A673 (cell line): ENCODE results near the gene HERC2.

Source experiments
- CTCF ChIP-seq: fragments of 300-800, 200-600 bp; sonication (generic); conservative IDR thresholded peaks from 2 replicates; pipeline ENCODE4 v1.5.1; 2017; ENCODE audit warnings: low read depth, mild to moderate bottlenecking, antibody characterized with exemption, low read length, moderate library complexity, mixed read lengths
- EZH2 ChIP-seq: fragments of 200-600 bp; sonication (generic); IDR thresholded peaks from 2 replicates; pipeline ENCODE4 v1.6.1; 2017; ENCODE audit warnings: borderline replicate concordance, low read depth, mild to moderate bottlenecking, mixed read lengths, antibody characterized with exemption, low read length; ENCODE audit not compliant: poor library complexity, severe bottlenecking

DNA sequence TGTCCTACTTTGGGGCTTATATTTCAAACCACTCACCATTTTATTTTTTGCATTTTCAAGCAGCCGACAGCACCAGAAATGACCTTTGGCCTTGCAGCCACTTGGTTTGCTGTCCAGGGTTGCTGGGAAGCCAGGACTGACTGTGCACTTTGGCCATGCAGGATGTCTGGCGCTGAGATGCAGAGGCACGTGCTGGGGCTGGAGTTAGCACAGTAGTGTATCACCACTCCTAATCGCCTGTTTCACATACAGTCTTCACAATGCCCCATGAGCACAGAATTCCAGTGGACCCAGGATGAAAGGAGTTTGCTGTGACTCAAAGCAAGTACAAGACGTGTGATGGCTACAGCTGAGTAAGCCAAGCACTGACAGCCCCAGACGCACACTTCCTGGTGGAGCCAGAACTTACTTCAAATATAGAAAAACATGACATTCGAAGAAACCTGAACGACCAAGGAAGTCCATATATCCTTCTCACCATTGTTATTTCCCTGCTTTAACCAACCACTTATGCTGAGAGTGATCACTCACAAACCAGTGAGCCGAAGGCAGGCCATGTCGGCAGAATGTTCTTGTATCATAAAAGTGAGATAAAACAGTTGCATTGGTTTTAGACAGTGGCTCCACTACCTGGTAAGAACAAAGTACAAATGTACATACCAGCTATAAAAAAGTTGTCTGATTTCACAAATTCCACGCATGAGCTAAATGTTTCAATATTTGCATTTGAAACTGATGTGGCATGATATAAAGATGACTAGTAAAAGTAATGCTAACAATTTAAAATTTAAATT lies 238.9 kb downstream of the HERC2 start:
- TF ChIP-seq CTCF (no peak), EZH2 (no peak)
